Stimulated activated CD4-positive, alpha-beta T cell treated with anti-CD3 and anti-CD28 coated beads, Interleukin-2, amount 100 ng/mL, for 4 hours (primary cell): ENCODE results near the gene NUDT16L1.

Source experiments
- DNase-seq: peaks from one replicate; pipeline ENCODE4 v3.0.0-alpha.2; 2020; ENCODE audit warnings: low read depth

The NUDT16L1 gene

DNA sequence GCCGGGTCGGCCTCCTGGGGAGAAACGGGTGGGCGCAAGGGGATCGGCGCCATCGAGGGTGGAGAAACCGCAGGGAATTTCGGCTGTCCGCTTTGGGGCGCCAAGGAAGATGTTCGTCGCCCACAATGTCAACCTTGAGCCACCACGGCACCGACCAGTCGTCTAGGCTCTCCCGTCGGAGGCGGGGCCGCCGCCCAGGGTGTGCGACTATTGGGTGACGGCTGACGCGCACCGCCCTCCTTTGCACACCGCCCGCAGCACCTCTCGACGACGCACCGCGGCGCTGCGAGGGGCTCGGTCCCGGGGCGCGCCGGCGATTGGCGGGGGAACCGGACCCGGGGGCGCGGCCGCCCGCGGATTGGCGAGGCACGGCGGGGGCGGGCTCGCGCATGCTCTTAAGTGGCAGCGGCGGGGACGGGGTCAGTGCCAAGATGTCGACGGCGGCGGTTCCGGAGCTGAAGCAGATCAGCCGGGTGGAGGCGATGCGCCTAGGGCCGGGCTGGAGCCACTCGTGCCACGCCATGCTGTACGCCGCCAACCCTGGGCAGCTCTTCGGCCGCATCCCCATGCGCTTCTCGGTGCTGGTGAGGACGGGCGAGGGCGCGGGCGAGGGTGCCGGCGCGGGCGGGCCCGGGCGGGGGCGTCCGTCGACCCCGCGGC lies at the start of gene NUDT16L1:
Gene NUDT16L1, plus strand, starts transcription at position 267 of the 660 bp plus-strand sequence. Its CDS starts 165 bp downstream, at position 432.
- DNase-seq: peak; percentile 95

DNA sequence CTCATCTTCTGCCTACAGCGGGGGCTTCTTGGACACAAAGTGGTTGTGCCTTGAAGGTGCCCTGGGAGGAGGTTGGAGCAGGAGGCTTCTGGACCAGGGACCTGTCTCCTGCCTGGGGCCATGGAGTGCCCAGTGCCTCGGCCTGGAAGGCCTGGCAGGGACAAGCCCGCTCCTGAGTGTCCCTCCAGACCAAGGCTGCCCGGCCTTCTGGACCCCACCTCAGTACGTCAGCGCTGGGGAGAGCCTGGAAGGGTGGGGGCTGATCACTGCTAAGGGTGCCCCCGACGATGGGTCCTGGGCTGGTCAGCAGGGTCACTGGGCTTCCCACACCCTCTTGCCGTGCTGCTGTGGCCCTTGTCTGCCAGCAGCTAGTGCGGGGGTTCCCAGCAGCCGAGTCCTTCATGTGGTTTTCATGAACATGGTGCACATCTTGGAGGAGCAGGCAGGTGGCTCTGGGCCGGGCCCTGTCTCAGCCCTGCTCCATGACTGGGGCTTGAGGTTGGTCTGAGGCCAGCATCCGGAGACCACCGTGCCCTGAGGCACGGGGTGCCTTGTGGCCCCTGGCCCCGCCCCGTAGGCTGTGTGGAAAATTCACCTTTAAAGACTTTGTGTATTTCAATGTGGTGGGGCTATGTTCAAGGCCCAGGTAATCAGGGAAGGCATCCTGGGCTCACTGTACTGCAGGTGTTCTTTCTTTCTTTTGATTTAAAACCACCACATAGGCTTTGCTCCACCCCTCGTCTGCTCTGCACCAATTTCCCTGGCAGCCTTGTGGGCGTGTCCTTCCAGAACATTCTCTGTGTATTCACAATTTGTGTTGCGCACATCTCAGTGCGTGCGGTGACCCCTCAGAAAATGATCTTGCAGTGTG lies 46.4 kb upstream of the NUDT16L1 start:
- no peak for DNase-seq

DNA sequence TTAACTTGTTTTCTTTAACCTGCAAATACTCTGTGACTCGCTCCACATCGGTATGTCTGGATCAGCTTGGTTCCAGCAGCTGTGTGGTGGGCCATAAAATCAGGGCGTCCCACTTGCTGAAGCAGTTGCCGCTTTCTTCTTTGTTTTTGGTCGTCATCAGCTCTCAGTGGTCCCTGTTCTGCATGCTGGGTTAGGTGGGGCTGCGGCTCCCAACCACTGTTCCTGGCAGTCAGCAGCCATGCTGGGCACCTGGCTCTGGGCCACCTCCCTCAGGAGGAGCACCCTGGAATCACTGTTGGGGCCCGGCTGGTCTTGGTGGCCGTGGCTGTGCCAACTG lies 45.8 kb upstream of the NUDT16L1 start:
- DNase-seq: no peak

DNA sequence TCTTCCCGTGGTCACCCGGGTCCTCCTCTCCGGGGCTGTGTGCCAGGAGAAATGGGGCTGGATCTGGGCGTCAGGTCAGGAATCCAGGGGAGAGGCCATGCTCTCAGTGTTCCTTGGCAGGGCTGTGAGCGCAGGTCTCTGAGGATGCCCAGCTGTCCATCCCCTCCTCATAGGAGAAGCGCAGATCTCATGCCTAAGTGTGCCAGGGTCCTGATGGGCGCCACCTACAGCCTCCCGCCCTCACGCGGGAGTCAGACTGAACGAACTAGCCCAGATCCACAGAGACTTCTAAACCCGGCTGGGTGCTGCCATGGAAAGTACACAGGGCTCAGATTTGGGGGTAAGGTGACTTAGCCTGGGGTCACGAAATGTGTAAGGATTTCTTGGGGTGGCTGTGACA lies 44.4 kb upstream of the NUDT16L1 start:
- no peak for DNase-seq

DNA sequence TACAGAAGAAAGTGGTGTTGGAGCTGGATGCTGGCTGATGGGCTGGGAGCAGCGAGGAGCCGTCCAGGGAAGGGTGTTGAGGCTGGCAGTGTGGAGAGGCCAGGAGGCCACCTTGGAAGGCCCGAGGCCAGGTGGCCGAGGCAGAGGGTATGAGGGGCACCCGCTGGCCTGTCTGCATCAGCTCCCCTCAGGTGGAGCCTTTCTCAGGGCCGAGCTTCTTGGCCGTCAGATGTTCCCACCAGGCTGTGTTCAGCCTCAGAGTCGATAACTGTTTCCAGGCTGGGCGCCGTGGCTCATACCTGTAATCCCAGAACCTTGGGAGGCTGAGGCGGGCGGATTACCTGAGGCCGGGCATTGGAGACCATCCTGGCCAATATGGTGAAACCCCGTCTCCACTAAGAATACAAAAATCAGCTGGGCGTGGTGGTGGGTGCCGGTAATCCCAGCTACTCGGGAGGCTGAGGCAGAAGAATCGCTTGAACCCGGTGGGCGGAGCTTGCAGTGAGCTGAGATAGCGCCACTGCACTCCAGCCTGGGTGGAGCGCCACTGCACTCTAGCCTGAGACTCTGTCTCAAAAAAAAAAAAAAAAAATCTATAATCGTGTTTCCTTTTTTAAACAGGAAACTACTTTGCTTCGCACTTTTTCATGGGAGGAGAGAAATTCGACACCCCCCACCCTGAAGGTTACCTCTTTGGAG lies 43.5 kb upstream of the NUDT16L1 start:
- no peak for DNase-seq

DNA sequence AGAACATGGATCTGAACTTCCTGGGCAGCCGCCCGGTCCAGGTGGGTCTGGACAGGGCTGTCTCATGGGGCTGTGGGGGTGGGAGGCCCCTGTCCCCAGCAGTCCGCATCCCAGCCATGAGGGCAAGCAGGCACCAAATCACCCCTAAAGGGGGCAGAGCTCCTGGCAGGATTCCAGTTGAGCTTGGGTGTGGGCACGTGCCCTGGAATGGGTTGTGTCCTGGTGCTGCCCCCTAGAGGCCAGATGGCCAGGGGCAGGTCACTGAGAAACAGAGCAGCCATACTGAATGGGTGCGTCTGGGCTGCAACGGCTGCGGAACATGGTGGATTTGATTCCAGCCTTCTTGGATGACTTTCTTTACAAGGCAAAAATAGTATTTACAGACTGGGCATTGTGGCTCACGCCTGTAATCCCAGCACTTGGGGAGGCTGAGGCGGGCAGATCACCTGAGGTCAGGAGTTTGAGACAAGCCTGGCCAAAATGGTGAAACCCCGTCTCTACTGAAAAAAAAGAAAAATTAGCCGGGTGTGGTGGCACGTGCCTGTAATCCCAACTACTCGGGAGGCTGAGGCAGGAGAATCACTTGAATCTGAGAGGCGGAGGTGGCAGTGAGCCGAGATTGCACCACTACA lies 42.8 kb upstream of the NUDT16L1 start:
- peak; percentile 58 for DNase-seq

DNA sequence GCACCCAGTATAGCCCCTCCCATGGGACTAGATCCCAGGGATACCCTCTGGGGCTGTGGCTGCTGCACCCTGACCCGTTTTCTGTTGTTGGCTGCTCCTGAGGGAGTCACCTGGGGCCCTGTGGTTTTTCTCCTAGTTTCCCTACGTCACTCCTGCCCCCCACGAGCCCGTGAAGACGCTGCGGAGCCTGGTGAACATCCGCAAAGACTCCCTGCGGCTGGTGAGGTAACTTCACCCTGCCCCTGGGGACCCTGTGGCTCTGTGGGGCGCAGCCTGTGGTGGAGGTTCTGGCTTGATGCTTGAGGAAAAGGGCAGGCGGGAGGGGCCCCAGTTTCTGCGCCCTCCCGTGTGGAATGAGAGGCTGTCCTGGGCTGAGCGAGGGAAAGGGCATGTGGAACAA lies 41.5 kb upstream of the NUDT16L1 start:
- DNase-seq: no peak

DNA sequence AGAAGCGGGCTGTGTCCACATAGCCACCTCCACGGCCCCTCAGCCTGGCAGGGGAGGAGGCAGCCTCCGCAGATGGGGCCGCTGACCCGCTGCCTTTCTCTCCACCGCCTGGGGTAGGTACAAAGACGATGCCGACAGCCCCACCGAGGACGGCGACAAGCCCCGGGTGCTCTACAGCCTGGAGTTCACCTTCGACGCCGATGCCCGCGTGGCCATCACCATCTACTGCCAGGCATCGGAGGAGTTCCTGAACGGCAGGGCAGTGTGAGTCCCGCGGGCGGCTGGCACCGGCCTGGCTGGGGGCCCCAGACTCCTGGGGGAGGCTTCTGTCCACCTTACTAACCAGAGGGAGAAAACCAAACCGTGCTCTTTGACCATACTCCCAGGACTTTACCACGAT lies 40.8 kb upstream of the NUDT16L1 start:
- DNase-seq: no peak

DNA sequence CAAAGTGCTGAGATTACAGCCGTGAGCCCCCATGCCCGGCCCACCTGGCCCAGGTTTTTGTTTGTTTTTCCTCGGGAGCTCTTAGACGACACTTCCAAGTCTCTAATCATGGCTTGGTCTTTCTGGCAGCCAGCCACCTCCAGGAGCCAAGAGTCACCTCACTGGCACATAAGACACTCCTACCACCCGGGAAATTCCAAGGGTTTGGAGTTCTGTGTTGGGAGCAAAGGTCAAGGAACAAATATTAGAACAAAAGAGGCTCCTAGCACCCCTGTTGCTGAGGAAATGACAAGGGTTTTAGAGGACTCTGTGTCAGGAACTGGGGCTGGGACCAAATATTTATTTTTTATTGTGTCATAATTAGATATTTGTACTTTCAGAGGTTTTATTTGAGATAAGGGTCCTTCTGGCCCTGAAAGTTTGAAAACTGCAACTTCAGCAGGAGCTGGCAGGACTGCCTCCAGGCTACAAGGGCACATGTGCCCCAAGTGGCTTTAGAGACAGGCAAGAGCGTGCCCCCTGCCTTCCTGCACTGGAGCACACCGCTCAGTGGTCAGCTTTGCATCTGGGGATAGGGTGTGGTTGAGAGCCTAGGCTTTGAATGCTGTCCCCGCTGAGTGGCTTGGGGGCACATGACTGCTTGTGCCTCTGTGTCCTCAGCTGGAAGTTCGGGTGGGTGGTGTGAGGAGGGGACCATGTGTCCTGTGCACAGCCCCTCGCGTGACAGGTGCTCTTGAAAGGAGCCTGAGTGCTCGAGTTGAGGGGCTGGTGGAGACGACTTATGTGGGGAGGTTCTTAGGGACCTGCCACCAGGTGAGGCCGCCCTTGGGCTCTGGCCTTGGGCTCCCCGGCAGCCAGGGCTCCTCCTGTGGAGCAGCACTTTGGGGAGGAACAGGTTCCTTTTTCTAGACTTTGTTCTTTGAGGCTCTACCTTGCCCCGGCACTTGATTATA lies 39.1 kb upstream of the NUDT16L1 start:
- DNase-seq: no peak

DNA sequence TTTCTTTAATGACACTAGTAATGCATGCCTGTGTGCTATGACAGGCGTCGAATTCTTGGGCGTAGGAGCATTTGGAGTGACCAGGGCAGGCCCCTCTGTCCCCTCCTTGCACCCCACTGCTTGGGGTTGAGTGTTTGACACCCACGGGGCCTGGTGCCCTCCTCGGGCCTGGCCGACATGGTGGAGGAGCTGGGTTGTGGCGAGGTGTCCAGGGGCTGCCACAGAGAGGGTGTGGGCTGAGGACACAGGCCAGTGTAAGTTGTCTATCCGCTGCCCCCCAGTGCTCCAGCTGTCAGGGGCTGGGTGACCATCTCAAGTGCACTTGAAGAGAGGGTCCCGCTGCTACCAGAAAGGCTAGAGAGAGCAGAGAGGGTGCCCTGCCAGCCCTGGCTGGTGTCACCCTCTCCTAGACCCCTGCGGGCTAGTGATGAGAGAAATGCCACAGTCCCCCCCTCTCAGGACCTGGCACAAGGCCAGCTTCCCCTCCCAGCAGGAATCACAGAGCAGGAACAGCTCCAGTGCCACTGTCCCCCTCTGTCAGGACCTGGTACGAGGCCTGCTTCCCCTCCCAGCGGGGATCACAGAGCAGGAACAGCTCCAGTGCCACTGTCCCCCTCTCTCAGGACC lies 38.3 kb upstream of the NUDT16L1 start:
- no peak for DNase-seq

DNA sequence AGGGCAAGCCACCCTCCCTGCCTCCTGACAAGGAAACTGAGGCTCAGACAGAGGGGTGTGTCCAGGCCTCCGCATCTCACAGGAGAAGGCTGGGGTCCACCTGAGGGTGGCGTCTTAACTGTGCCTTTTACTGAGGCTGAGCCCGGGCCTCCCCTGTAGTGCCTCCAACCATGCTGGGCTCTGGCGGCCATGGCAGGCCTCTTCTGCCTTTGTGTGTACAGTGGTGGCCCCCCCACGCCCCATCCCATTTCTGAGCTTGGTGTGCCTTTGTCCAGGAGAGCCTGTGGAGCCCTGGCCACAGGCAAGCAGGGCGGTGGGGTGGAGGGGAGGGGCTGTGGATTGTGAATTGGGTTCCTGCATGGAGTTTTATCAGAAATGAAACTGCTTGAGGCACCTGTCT lies 37.6 kb upstream of the NUDT16L1 start:
- DNase-seq: no peak

DNA sequence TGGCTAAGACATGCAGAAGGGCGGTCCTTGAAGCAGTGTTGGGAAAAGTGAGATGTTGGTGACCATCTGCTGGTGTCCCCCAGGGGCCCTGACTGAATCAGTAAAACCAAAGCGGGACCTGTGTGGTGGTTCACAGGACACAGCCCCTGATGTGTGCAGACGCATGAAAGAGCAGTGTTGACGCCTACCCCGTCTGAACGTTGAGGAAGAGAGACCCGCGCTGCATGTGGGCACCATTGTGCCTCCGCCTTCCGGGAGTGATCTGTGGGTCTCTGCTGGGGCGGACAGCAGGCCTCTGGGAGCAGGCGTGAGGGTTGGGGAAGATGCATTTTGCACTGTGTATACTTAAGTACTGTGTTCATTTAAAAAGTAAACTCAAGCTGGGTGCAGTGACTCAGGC lies 37.1 kb upstream of the NUDT16L1 start:
- DNase-seq: no peak

DNA sequence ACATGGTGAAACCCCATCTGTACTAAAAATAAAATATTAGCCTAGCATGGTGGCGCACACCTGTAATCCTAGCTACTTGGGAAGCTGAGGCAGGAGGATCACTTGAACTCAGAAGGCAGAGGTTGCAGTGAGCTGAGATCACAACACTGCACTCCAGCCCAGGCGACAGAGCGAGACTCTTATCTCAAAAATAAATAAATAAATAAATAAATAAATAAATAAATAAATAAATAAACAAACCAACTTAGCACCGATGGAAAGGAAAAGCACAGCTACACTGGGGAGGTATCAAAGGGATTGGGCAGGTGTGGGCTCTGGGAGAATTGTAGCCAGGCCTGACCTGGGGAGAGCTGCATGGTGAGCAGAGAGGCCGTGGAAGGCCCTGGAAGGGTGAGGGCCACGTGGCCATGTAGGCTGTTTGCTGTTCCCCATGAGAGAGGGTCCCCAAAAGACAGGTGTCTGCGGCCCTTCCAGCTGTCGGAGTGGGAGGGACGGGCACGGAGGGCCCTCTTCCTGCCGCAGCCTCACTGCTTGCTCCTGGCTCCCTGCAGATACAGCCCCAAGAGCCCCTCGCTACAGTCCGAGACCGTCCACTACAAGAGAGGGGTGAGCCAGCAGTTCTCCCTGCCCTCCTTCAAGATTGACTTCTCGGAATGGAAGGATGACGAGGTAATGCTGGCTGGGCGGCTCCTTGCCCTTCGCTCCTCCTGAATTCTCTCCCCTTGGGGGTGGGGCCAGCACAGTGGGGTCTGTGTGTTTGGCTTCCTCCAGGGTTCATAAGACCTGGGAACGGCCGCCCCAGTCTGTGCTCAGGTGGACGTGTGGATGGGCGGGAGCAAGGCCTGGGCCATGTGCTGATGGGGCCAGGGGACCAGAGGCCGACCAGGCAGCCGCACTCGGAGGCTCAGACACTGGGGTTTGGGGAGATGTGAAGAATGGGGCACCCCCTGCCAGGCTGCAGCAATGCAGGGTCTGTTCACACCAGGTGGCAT lies 36.4 kb upstream of the NUDT16L1 start:
- no peak for DNase-seq

DNA sequence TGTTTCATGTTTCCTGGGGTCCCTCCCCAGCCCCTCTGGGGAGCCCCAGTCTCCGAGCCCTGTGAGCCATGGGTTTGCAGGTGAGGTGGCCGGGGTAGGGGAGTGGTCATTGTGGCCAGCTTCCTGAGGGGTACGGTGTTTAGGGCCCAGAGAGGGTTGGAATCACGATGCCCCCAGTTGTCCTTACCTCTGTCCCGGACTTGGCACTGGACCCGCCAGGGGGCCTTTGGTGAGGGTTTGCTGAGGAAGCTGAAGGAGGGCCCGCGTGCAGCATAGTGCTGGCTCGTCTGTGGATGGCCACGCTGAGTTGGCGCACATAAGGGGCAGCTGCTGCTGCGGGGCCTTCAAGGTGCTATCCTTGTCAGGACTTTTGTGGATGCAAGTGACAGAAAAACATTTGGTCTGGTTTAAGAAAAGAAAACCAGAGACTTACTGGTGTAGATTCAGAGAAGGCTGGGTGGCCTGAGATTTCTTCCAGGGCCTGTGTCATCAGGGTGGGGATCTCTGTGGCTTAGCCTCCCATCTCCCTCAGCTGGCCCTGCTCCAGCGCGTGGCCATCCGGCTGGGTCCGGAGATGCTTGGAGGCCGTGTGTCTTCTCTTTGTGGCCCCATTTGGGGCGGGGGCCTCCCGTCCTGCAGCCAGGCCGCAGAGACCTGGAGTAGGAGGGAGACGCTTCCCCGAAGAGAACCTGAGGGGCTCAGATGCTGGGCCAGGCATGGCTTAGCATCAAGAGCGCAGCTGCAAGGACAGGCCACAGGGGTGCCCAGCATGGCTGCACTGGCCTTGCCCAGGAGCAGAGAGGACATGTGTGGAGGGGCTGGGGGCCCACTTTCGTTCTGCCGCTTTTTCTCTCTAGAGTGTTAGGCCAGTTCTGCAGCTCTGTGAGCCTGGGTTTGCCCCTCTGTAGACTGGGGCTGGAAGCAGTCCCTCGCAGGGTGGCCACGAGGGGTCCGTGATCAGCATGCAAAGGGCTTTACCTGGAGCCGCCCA lies 33.7 kb upstream of the NUDT16L1 start:
- DNase-seq: no peak

DNA sequence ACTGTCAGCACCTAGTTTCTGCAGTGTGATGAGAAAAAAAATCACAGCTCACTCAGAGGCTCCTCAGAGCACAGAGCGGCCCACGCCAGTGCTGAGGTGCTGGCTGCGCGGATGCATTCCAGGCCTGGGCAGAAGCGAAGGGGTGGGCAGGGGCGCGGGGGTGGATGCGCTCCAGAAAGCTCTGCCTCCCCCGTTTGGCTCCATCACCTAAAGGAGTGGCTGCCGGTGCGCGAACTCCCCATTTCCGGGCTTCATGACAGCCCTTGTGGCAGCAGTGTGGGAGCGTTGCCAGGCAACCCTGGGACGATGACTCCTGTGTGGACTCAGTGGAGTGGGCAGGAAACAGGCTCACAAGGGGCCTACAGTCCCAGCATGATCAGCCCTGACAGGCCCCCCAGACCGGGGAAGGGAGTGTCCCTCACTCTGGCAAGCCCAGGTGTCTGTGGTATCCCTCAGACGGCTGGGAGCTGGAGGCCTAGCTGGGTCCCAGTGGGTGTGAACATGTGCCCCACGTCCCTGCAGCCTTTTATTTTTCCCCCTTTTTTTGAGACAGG lies 32.8 kb upstream of the NUDT16L1 start:
- DNase-seq: peak; percentile 70

DNA sequence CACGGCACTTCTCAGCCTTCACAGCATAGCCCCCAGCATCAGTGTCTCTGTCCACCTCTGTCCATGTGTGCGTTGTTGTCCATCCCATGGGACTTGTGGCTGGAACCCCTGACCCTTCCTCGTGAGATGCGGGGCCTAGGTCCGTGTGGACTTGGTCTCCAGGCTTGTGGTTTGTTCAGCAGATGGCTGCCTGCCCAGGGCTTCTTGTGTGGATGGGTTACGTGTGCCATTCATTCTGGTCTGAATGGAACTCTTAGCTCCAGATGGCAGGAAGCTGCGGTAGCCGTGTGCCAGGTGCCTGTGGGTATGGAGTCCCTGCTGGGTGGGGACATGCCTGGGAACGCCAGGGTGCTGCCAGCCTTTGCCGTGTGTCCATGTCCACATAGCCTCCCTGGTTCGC lies 31.7 kb upstream of the NUDT16L1 start:
- DNase-seq: no peak

DNA sequence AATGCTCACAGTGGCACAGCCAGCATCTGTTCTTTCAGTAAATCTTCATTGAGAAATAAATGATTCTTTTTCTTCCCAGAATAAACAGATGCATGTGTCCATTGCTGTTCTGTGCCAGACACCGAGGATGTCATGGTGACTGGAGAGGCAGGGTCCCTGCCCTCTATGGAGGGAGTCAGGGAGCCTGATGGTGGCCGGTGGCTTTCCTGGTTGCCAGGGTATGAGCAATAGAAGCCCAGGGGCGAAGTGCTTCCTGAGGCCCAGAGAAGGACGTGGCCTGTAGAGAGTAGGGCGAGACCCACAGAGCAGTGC lies 29.9 kb upstream of the NUDT16L1 start:
- DNase-seq: no peak

DNA sequence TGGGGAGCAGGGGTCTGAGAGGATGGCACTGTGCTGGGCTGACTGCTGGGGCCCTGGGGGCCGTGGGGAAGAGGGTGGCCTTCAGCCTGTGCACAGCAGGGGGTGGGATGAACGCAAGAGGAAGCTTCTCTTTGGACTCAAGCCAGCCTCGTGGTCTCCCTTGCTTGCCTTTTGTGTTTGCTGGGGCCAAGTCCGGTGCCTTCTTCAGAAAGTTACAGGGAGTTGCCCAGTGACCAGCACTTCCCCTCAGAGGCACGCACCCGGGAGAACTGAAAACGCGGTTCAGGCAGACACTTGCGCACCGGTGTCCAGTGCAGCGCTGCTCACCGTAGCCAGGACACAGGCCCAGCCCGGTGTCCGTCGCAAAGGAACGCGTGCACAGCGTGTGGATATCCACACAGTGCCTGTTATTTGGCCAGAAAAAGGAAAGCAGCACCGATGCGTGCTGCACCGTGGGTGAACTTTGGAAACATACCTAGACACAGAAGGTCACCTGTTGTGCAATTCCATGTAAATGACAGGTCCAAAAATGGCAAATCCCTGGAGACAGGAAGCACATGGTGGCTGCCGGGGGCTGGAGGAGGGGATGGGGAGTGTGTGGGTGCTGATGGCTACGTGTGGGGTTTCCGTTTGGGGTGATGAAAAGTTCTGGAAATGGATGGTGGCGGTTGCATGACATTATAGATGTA lies 29.4 kb upstream of the NUDT16L1 start:
- no peak for DNase-seq
